GM12864 (cell line): ENCODE measurements around the gene RASEF.

Experiments used
- DNase-seq: peaks from one replicate; pipeline ENCODE4 v3.0.0-alpha.2; 2011; ENCODE audit warnings: low read depth
- H3K4me3 ChIP-seq: 2 replicates; pipeline ENCODE4 v1.5.1; 2011; ENCODE audit warnings: mild to moderate bottlenecking, low read depth, low read length, control low read depth
- CTCF ChIP-seq: IDR thresholded peaks from 2 replicates; pipeline ENCODE4 v1.5.1; 2011; ENCODE audit warnings: low read depth, mild to moderate bottlenecking, moderate library complexity, low read length, control low read depth, inconsistent platforms; ENCODE audit errors: missing control alignments

The RASEF gene

GRCh38 chr9:83067579-83067978 lies 4.6 kb upstream of the RASEF start:
- TF ChIP-seq CTCF: no peak
- H3K4me3 ChIP-seq: no peak overlapping the region
- DNase-seq: no peak

- no peak overlapping the region for H3K4me3 ChIP-seq
- no peak for DNase-seq
- TF ChIP-seq CTCF: no peak
Measured at GRCh38 chr9:83066771-83067170, 3.8 kb upstream of the RASEF start.

- DNase-seq: no peak
- TF ChIP-seq CTCF: no peak
- H3K4me3 ChIP-seq: no peak overlapping the region
Measured at GRCh38 chr9:83065233-83065632, 2.3 kb upstream of the RASEF start.

GRCh38 chr9:83061990-83062650 lies 822 bp downstream of the RASEF start:
- DNase-seq: no peak

GRCh38 chr9:83061036-83061435 lies 1.9 kb downstream of the RASEF start:
- no peak for TF ChIP-seq CTCF
- H3K4me3 ChIP-seq: no peak overlapping the region
- DNase-seq: no peak

More at GRCh38 chr9:83061990-83062650, 822 bp downstream of the RASEF start:
- H3K4me3 ChIP-seq: no peak overlapping the region
- no peak for TF ChIP-seq CTCF

GRCh38 chr9:83060556-83060955 lies 2.4 kb downstream of the RASEF start:
- H3K4me3 ChIP-seq: no peak overlapping the region
- TF ChIP-seq CTCF: no peak
- no peak for DNase-seq

GRCh38 chr9:83059417-83059816 lies 3.5 kb downstream of the RASEF start:
- H3K4me3 ChIP-seq: no peak overlapping the region
- no peak for DNase-seq
- no peak for TF ChIP-seq CTCF
